H9 (cell line): Measurements from ENCODE around the gene DHRS7B. TPM values are rescaled to one million over a fixed set of nuclear protein-coding genes. Genes with fewer than 3 reads are reported as not detected.

Source experiments
- DNase-seq: peaks from one replicate; pipeline ENCODE4 v3.0.0-alpha.2; 2017
- H2AFZ ChIP-seq: one replicate; pipeline ENCODE4 v1.6.1; 2013; ENCODE audit warnings: mild to moderate bottlenecking, low read length, control low read depth, moderate library complexity
- H2AK5ac ChIP-seq: 2 replicates; pipeline ENCODE4 v1.6.1; 2013; ENCODE audit warnings: low read length, control low read depth, mixed read lengths; ENCODE audit not compliant: insufficient read length
- H2BK120ac ChIP-seq: one replicate; pipeline ENCODE4 v1.6.1; 2013; ENCODE audit warnings: low read depth, mild to moderate bottlenecking, low read length, control low read depth, inconsistent platforms; ENCODE audit not compliant: poor library complexity, severe bottlenecking
- H2BK12ac ChIP-seq: 2 replicates; pipeline ENCODE4 v1.6.1; 2013; ENCODE audit warnings: low read length, control low read depth, mixed read lengths, low read depth; ENCODE audit not compliant: insufficient read length
- H2BK15ac ChIP-seq: 2 replicates; pipeline ENCODE4 v1.6.1; 2013; ENCODE audit warnings: low read depth, low read length, control low read depth
- H2BK20ac ChIP-seq: one replicate; pipeline ENCODE4 v1.6.1; 2013; ENCODE audit warnings: low read depth, mild to moderate bottlenecking, low read length, control low read depth, inconsistent platforms; ENCODE audit not compliant: poor library complexity, severe bottlenecking
- H2BK5ac ChIP-seq: 2 replicates; pipeline ENCODE4 v1.6.1; 2013; ENCODE audit warnings: low read length, control low read depth, mixed read lengths; ENCODE audit not compliant: insufficient read length
- H3K14ac ChIP-seq: 2 replicates; pipeline ENCODE4 v1.6.1; 2013; ENCODE audit warnings: low read length, control low read depth; ENCODE audit not compliant: insufficient read depth
- H3K18ac ChIP-seq: 2 replicates; pipeline ENCODE4 v1.6.1; 2013; ENCODE audit warnings: low read depth, mild to moderate bottlenecking, mixed read lengths, low read length, control low read depth; ENCODE audit not compliant: insufficient read length
- H3K23ac ChIP-seq: 2 replicates; pipeline ENCODE4 v1.6.1; 2013; ENCODE audit warnings: low read length, control low read depth, mixed read lengths, low read depth; ENCODE audit not compliant: insufficient read length
- H3K23me2 ChIP-seq: 2 replicates; pipeline ENCODE4 v1.6.1; 2013; ENCODE audit warnings: low read depth, mild to moderate bottlenecking, mixed read lengths, low read length, control low read depth; ENCODE audit not compliant: insufficient read length, poor library complexity, severe bottlenecking
- H3K27ac ChIP-seq: 2 replicates; pipeline ENCODE4 v1.5.1; 2013; ENCODE audit warnings: low read length, control low read depth, mixed read lengths, low read depth; ENCODE audit not compliant: insufficient read length
- H3K27me3 ChIP-seq: 2 replicates; pipeline ENCODE4 v1.6.1; 2013; ENCODE audit warnings: low read length, control low read depth, inconsistent platforms; ENCODE audit not compliant: insufficient read depth
- H3K4ac ChIP-seq: 2 replicates; pipeline ENCODE4 v1.6.1; 2013; ENCODE audit warnings: low read depth, mild to moderate bottlenecking, control low read depth, inconsistent platforms, low read length, moderate library complexity
- H3K4me1 ChIP-seq: 2 replicates; pipeline ENCODE4 v1.6.1; 2013; ENCODE audit warnings: low read length, control low read depth, inconsistent platforms; ENCODE audit not compliant: insufficient read depth
- H3K4me2 ChIP-seq: 2 replicates; pipeline ENCODE4 v1.6.1; 2013; ENCODE audit warnings: low read length, control low read depth, mixed read lengths; ENCODE audit not compliant: insufficient read length, insufficient read depth
- H3K56ac ChIP-seq: 2 replicates; pipeline ENCODE4 v1.6.1; 2013; ENCODE audit warnings: low read depth, mild to moderate bottlenecking, mixed read lengths, low read length, control low read depth; ENCODE audit not compliant: insufficient read length
- H3K79me1 ChIP-seq: 2 replicates; pipeline ENCODE4 v1.6.1; 2013; ENCODE audit warnings: low read depth, mild to moderate bottlenecking, moderate library complexity, low read length, control low read depth, inconsistent platforms; ENCODE audit not compliant: insufficient read depth, poor library complexity, severe bottlenecking
- H3K79me2 ChIP-seq: 2 replicates; pipeline ENCODE4 v1.6.1; 2013; ENCODE audit warnings: low read length, control low read depth, inconsistent platforms; ENCODE audit not compliant: insufficient read depth
- H3K9ac ChIP-seq: 2 replicates; pipeline ENCODE4 v1.6.1; 2013; ENCODE audit warnings: low read length, control low read depth, mixed read lengths; ENCODE audit not compliant: insufficient read length; ENCODE audit errors: extremely low read depth
- H3K9me3 ChIP-seq: one replicate; pipeline ENCODE4 v1.6.1; 2013; ENCODE audit warnings: low read depth, low read length, inconsistent platforms; ENCODE audit not compliant: control insufficient read depth
- H3T11ph ChIP-seq: one replicate; pipeline ENCODE4 v1.6.1; 2013; ENCODE audit warnings: mild to moderate bottlenecking, low read length, control low read depth, inconsistent platforms
- H4K20me1 ChIP-seq: one replicate; pipeline ENCODE4 v1.6.1; 2013; ENCODE audit not compliant: control insufficient read depth, insufficient read length, insufficient read depth
- H4K5ac ChIP-seq: 2 replicates; pipeline ENCODE4 v1.6.1; 2013; ENCODE audit warnings: low read depth, mild to moderate bottlenecking, mixed read lengths, low read length, control low read depth; ENCODE audit not compliant: insufficient read length
- H4K8ac ChIP-seq: replicated peaks from 2 replicates; pipeline ENCODE4 v1.6.1; 2013; ENCODE audit warnings: low read length, control low read depth, mixed read lengths, low read depth; ENCODE audit not compliant: insufficient read length
- H4K91ac ChIP-seq: 2 replicates; pipeline ENCODE4 v1.6.1; 2013; ENCODE audit warnings: low read depth, mild to moderate bottlenecking, moderate library complexity, mixed read lengths, low read length, control low read depth; ENCODE audit not compliant: insufficient read length
- H3K27ac Mint-ChIP-seq, 3 experiments: 2 replicates in 2 of 3; 3 replicates in 1 of 3; pipeline ENCODE4 v1.8.0; 2020 to 2021; ENCODE audit warnings: mixed read lengths in 3 of 3, mild to moderate bottlenecking in 1 of 3, moderate library complexity in 1 of 3
- H3K27me3 Mint-ChIP-seq: 2 replicates; pipeline ENCODE4 v1.8.0; 2021; ENCODE audit warnings: low read depth, mild to moderate bottlenecking, moderate library complexity, mixed read lengths
- H3K36me3 Mint-ChIP-seq, 3 experiments: 2 replicates in 2 of 3; 3 replicates in 1 of 3; pipeline ENCODE4 v1.8.0; 2020 to 2021; ENCODE audit warnings: low read depth in 3 of 3, mixed read lengths in 3 of 3; ENCODE audit not compliant: insufficient read depth in 1 of 3
- H3K4me1 Mint-ChIP-seq, 2 experiments: 2 replicates each; pipeline ENCODE4 v1.8.0; 2020; ENCODE audit warnings: mixed read lengths in 2 of 2
- H3K4me3 Mint-ChIP-seq, 2 experiments: 2 replicates in 1 of 2; 3 replicates in 1 of 2; pipeline ENCODE4 v1.8.0; 2020 to 2021; ENCODE audit warnings: mild to moderate bottlenecking in 2 of 2, mixed read lengths in 2 of 2, moderate library complexity in 1 of 2
- H3K9me3 Mint-ChIP-seq, 2 experiments: 2 replicates in 1 of 2; 3 replicates in 1 of 2; pipeline ENCODE4 v1.8.0; 2020; ENCODE audit warnings: mild to moderate bottlenecking in 2 of 2, mixed read lengths in 2 of 2, moderate library complexity in 1 of 2
- CTCF ChIP-seq: fragments of 200-600 bp; sonication (generic); conservative IDR thresholded peaks from 3 replicates; pipeline ENCODE4 v1.8.0; 2021; ENCODE audit warnings: antibody characterized with exemption, mild to moderate bottlenecking
- WGBS: extraction: QIAGEN DNeasy Blood & Tissue Kit; methylation state at CpG from one replicate; pipeline ENCODE4 v1.1.7; 2013; ENCODE audit warnings: missing lambda C conversion rate, low lambda C conversion rate, mixed read lengths; ENCODE audit not compliant: insufficient read length; ENCODE audit errors: extremely low coverage; 5-methylcytosine and 5-hydroxymethylcytosine counted together
- total RNA-seq: library from RNA; stranded (reverse); gene quantifications from 2 replicates; pipeline ENCODE4 v1.2.1, GENCODE V29; 2021

DHRS7B gene
- total RNA-seq, 1 experiment from 2014 or later: 20.3 TPM

GRCh38 chr17:21168555-21168865 is 41.7 kb downstream of the DHRS7B start:
- Mint-ChIP-seq H3K27me3 (no peaks in the 10 kb centered on the region), H3K4me3 (no peak overlapping the region), H3K36me3 (peaks cover 0 to 15% (median 12%) of the 10 kb centered on the region in 3 experiments; a peak in 5 of 7 replicates), H3K27ac (no peak overlapping the region), H3K4me1 (no peaks in the 10 kb centered on the region), H3K9me3 (no peaks in the 10 kb centered on the region)
- Histone ChIP-seq H2AK5ac (no peak overlapping the region), H3K14ac (no peak overlapping the region), H3K4me1 (no peaks in the 10 kb centered on the region), H3K9me3 (no peaks in the 10 kb centered on the region), H2BK12ac (no peak overlapping the region), H4K8ac (no peak overlapping the region), H2BK120ac (no peak overlapping the region), H3K4ac (no peak overlapping the region), H3K56ac (no peak overlapping the region), H3K4me2 (no peak overlapping the region), H3K23me2 (no peaks in the 10 kb centered on the region), H4K20me1 (no peaks in the 10 kb centered on the region), H3K27me3 (no peaks in the 10 kb centered on the region), H2BK5ac (no peak overlapping the region), H4K5ac (no peak overlapping the region), H2BK15ac (no peak overlapping the region), H3K79me2 (no peaks in the 10 kb centered on the region), H3K27ac (no peak overlapping the region), H4K91ac (no peak overlapping the region), H2AFZ (no peak overlapping the region), H3K23ac (no peak overlapping the region), H2BK20ac (no peak overlapping the region), H3T11ph (no peak overlapping the region), H3K9ac (no peak overlapping the region), H3K79me1 (no peaks in the 10 kb centered on the region), H3K18ac (no peak overlapping the region)
- TF ChIP-seq CTCF: no peak
- no peak for DNase-seq
- no CpG with 5 or more reads among the region's 12 CpGs for WGBS
